H9 (cell line): ENCODE results near the gene PRR33. TPM values are rescaled to one million over a fixed set of nuclear protein-coding genes. Genes with fewer than 3 reads are reported as not detected.

Experiments used
- DNase-seq: peaks from one replicate; pipeline ENCODE4 v3.0.0-alpha.2; 2017
- H2AFZ ChIP-seq: one replicate; pipeline ENCODE4 v1.6.1; 2013; ENCODE audit warnings: mild to moderate bottlenecking, low read length, control low read depth, moderate library complexity
- H2AK5ac ChIP-seq: 2 replicates; pipeline ENCODE4 v1.6.1; 2013; ENCODE audit warnings: low read length, control low read depth, mixed read lengths; ENCODE audit not compliant: insufficient read length
- H2BK120ac ChIP-seq: one replicate; pipeline ENCODE4 v1.6.1; 2013; ENCODE audit warnings: low read depth, mild to moderate bottlenecking, low read length, control low read depth, inconsistent platforms; ENCODE audit not compliant: poor library complexity, severe bottlenecking
- H2BK12ac ChIP-seq: 2 replicates; pipeline ENCODE4 v1.6.1; 2013; ENCODE audit warnings: low read length, control low read depth, mixed read lengths, low read depth; ENCODE audit not compliant: insufficient read length
- H2BK15ac ChIP-seq: 2 replicates; pipeline ENCODE4 v1.6.1; 2013; ENCODE audit warnings: low read depth, low read length, control low read depth
- H2BK20ac ChIP-seq: one replicate; pipeline ENCODE4 v1.6.1; 2013; ENCODE audit warnings: low read depth, mild to moderate bottlenecking, low read length, control low read depth, inconsistent platforms; ENCODE audit not compliant: poor library complexity, severe bottlenecking
- H2BK5ac ChIP-seq: 2 replicates; pipeline ENCODE4 v1.6.1; 2013; ENCODE audit warnings: low read length, control low read depth, mixed read lengths; ENCODE audit not compliant: insufficient read length
- H3K14ac ChIP-seq: 2 replicates; pipeline ENCODE4 v1.6.1; 2013; ENCODE audit warnings: low read length, control low read depth; ENCODE audit not compliant: insufficient read depth
- H3K18ac ChIP-seq: 2 replicates; pipeline ENCODE4 v1.6.1; 2013; ENCODE audit warnings: low read depth, mild to moderate bottlenecking, mixed read lengths, low read length, control low read depth; ENCODE audit not compliant: insufficient read length
- H3K23ac ChIP-seq: 2 replicates; pipeline ENCODE4 v1.6.1; 2013; ENCODE audit warnings: low read length, control low read depth, mixed read lengths, low read depth; ENCODE audit not compliant: insufficient read length
- H3K23me2 ChIP-seq: 2 replicates; pipeline ENCODE4 v1.6.1; 2013; ENCODE audit warnings: low read depth, mild to moderate bottlenecking, mixed read lengths, low read length, control low read depth; ENCODE audit not compliant: insufficient read length, poor library complexity, severe bottlenecking
- H3K27ac ChIP-seq: 2 replicates; pipeline ENCODE4 v1.5.1; 2013; ENCODE audit warnings: low read length, control low read depth, mixed read lengths, low read depth; ENCODE audit not compliant: insufficient read length
- H3K27me3 ChIP-seq: 2 replicates; pipeline ENCODE4 v1.6.1; 2013; ENCODE audit warnings: low read length, control low read depth, inconsistent platforms; ENCODE audit not compliant: insufficient read depth
- H3K4ac ChIP-seq: 2 replicates; pipeline ENCODE4 v1.6.1; 2013; ENCODE audit warnings: low read depth, mild to moderate bottlenecking, control low read depth, inconsistent platforms, low read length, moderate library complexity
- H3K4me1 ChIP-seq: 2 replicates; pipeline ENCODE4 v1.6.1; 2013; ENCODE audit warnings: low read length, control low read depth, inconsistent platforms; ENCODE audit not compliant: insufficient read depth
- H3K4me2 ChIP-seq: 2 replicates; pipeline ENCODE4 v1.6.1; 2013; ENCODE audit warnings: low read length, control low read depth, mixed read lengths; ENCODE audit not compliant: insufficient read length, insufficient read depth
- H3K56ac ChIP-seq: 2 replicates; pipeline ENCODE4 v1.6.1; 2013; ENCODE audit warnings: low read depth, mild to moderate bottlenecking, mixed read lengths, low read length, control low read depth; ENCODE audit not compliant: insufficient read length
- H3K79me1 ChIP-seq: 2 replicates; pipeline ENCODE4 v1.6.1; 2013; ENCODE audit warnings: low read depth, mild to moderate bottlenecking, moderate library complexity, low read length, control low read depth, inconsistent platforms; ENCODE audit not compliant: insufficient read depth, poor library complexity, severe bottlenecking
- H3K79me2 ChIP-seq: 2 replicates; pipeline ENCODE4 v1.6.1; 2013; ENCODE audit warnings: low read length, control low read depth, inconsistent platforms; ENCODE audit not compliant: insufficient read depth
- H3K9ac ChIP-seq: 2 replicates; pipeline ENCODE4 v1.6.1; 2013; ENCODE audit warnings: low read length, control low read depth, mixed read lengths; ENCODE audit not compliant: insufficient read length; ENCODE audit errors: extremely low read depth
- H3K9me3 ChIP-seq: one replicate; pipeline ENCODE4 v1.6.1; 2013; ENCODE audit warnings: low read depth, low read length, inconsistent platforms; ENCODE audit not compliant: control insufficient read depth
- H3T11ph ChIP-seq: one replicate; pipeline ENCODE4 v1.6.1; 2013; ENCODE audit warnings: mild to moderate bottlenecking, low read length, control low read depth, inconsistent platforms
- H4K20me1 ChIP-seq: one replicate; pipeline ENCODE4 v1.6.1; 2013; ENCODE audit not compliant: control insufficient read depth, insufficient read length, insufficient read depth
- H4K5ac ChIP-seq: 2 replicates; pipeline ENCODE4 v1.6.1; 2013; ENCODE audit warnings: low read depth, mild to moderate bottlenecking, mixed read lengths, low read length, control low read depth; ENCODE audit not compliant: insufficient read length
- H4K8ac ChIP-seq: replicated peaks from 2 replicates; pipeline ENCODE4 v1.6.1; 2013; ENCODE audit warnings: low read length, control low read depth, mixed read lengths, low read depth; ENCODE audit not compliant: insufficient read length
- H4K91ac ChIP-seq: 2 replicates; pipeline ENCODE4 v1.6.1; 2013; ENCODE audit warnings: low read depth, mild to moderate bottlenecking, moderate library complexity, mixed read lengths, low read length, control low read depth; ENCODE audit not compliant: insufficient read length
- H3K27ac Mint-ChIP-seq, 3 experiments: 2 replicates in 2 of 3; 3 replicates in 1 of 3; pipeline ENCODE4 v1.8.0; 2020 to 2021; ENCODE audit warnings: mixed read lengths in 3 of 3, mild to moderate bottlenecking in 1 of 3, moderate library complexity in 1 of 3
- H3K27me3 Mint-ChIP-seq: 2 replicates; pipeline ENCODE4 v1.8.0; 2021; ENCODE audit warnings: low read depth, mild to moderate bottlenecking, moderate library complexity, mixed read lengths
- H3K36me3 Mint-ChIP-seq, 3 experiments: 2 replicates in 2 of 3; 3 replicates in 1 of 3; pipeline ENCODE4 v1.8.0; 2020 to 2021; ENCODE audit warnings: low read depth in 3 of 3, mixed read lengths in 3 of 3; ENCODE audit not compliant: insufficient read depth in 1 of 3
- H3K4me1 Mint-ChIP-seq, 2 experiments: 2 replicates each; pipeline ENCODE4 v1.8.0; 2020; ENCODE audit warnings: mixed read lengths in 2 of 2
- H3K4me3 Mint-ChIP-seq, 2 experiments: 2 replicates in 1 of 2; 3 replicates in 1 of 2; pipeline ENCODE4 v1.8.0; 2020 to 2021; ENCODE audit warnings: mild to moderate bottlenecking in 2 of 2, mixed read lengths in 2 of 2, moderate library complexity in 1 of 2
- H3K9me3 Mint-ChIP-seq, 2 experiments: 2 replicates in 1 of 2; 3 replicates in 1 of 2; pipeline ENCODE4 v1.8.0; 2020; ENCODE audit warnings: mild to moderate bottlenecking in 2 of 2, mixed read lengths in 2 of 2, moderate library complexity in 1 of 2
- CTCF ChIP-seq: fragments of 200-600 bp; sonication (generic); conservative IDR thresholded peaks from 3 replicates; pipeline ENCODE4 v1.8.0; 2021; ENCODE audit warnings: antibody characterized with exemption, mild to moderate bottlenecking
- WGBS: extraction: QIAGEN DNeasy Blood & Tissue Kit; methylation state at CpG from one replicate; pipeline ENCODE4 v1.1.7; 2013; ENCODE audit warnings: missing lambda C conversion rate, low lambda C conversion rate, mixed read lengths; ENCODE audit not compliant: insufficient read length; ENCODE audit errors: extremely low coverage; 5-methylcytosine and 5-hydroxymethylcytosine counted together
- total RNA-seq: library from RNA; stranded (reverse); gene quantifications from 2 replicates; pipeline ENCODE4 v1.2.1, GENCODE V29; 2021

PRR33 gene
- total RNA-seq, 1 experiment from 2014 or later: not detected

GRCh38 chr11:1881442-1882264 is 10.0 kb downstream of the PRR33 start:
- Histone ChIP-seq H4K20me1 (no peaks in the 10 kb centered on the region), H3K4me1 (no peaks in the 10 kb centered on the region), H3K14ac (no peak overlapping the region), H2BK12ac (no peak overlapping the region), H2AFZ (no peak overlapping the region), H3K18ac (no peak overlapping the region), H3T11ph (no peak overlapping the region), H3K79me1 (no peaks in the 10 kb centered on the region), H4K5ac (no peak overlapping the region), H3K4ac (no peak overlapping the region), H3K4me2 (no peak overlapping the region), H4K91ac (no peak overlapping the region), H3K23me2 (no peaks in the 10 kb centered on the region), H3K23ac (no peak overlapping the region), H2BK5ac (no peak overlapping the region), H3K9ac (no peak overlapping the region), H2BK15ac (no peak overlapping the region), H3K27me3 (no peaks in the 10 kb centered on the region), H2BK20ac (no peak overlapping the region), H3K9me3 (no peaks in the 10 kb centered on the region), H2BK120ac (no peak overlapping the region), H4K8ac (no peak overlapping the region), H3K56ac (no peak overlapping the region), H3K27ac (no peak overlapping the region), H2AK5ac (no peak overlapping the region), H3K79me2 (no peaks in the 10 kb centered on the region)
- no peaks in the 10 kb centered on the region for H3K36me3 Mint-ChIP-seq
- TF ChIP-seq CTCF: no peak
- peaks cover 2% of the 10 kb centered on the region; the same call in 1 of the 2 replicates for H3K27me3 Mint-ChIP-seq
- no peaks in the 10 kb centered on the region for H3K4me1 Mint-ChIP-seq
- H3K4me3 Mint-ChIP-seq: no peak overlapping the region
- DNase-seq: peak; percentile 24
- no peak overlapping the region for H3K27ac Mint-ChIP-seq
- no CpG with 5 or more reads among the region's 43 CpGs for WGBS
- no peaks in the 10 kb centered on the region for H3K9me3 Mint-ChIP-seq
